ENCODE data around the gene TP73.

GRCh38 chr1:3736131-3736561 is 83.8 kb downstream of the TP73 start:
- no peak for TF ChIP-seq POLR2A (IDR thresholded peaks at IDR 0.05)
- no peak for TF ChIP-seq CTCF (IDR thresholded peaks at IDR 0.05)

Measured in right lobe of liver (tissue), 4 donors.